HG02870 (cell line): Measurements from ENCODE around the gene IL26.
A peak's percentile ranks its signal among the peaks of the same experiment; 100 is the strongest.
"Not testable (repeated sequence)": the region's sequence is repeated elsewhere in the genome, so short reads cannot be mapped to it uniquely, and the experiment has no call there.

ENCODE experiments used
- ATAC-seq: cut with Tn5 transposase; IDR thresholded peaks from one replicate; pipeline ENCODE4 v1.9.1; 2021; ENCODE audit warnings: mild to moderate bottlenecking, moderate library complexity; ENCODE audit not compliant: unreplicated experiment

The IL26 gene

DNA sequence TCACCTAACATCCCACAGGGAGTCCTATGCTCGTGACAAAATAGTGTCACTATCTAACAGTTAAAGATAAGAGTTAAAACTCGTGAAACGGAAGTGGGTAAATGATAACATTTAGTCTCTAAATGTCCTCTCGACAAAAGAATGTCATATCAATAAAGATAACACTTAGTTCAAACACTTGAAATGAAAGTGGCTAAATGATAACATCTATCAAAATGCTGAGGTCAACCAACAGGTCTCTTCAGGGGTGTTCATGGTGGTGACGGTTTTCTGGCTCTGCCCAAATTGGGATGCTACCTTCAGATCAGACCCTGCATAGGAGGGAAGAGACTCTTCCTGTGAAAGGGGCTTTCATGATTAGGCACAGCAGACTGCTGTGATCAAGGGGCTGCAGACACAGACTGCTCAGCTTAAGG is 22.1 kb downstream of the IL26 start:
- no peak for ATAC-seq

DNA sequence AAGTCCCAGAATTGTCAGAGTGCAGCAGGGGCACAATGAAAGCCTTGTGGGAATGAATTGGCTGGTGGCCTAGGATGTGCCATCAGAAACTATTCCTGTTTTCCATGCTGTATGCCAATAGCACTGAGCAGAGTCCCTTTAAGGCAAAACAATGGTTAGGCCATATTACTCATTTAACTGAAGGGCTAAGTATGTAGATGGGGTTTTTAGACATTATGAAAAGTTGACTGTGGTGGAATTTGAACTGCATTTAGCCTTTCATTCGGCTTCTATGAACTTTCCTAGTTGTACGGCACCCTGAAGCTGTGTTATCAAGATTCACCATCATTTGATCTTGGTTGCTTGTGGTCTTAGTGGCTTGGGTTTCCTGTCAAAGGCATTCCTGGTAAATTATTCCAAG is 24.8 kb downstream of the IL26 start:
- ATAC-seq = no peak

DNA sequence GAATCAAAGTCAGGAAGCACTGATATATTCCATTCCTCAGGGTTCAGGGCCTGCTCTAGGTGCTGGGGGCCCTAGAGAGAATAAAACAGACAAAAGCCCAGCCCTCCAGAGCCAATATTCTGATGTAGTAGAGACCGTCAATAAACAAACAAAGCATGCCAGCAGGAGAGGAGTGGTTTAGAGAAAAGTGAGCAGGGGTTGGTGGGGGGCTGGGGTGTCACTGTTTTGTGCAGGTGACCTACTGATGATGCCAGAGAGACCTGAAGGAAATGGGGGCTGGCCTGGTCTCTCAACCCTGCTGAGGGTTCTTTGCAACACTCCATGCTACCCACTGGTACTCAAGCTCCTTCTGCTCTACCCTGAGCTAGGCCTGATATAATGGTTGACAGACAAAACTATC is 26.5 kb downstream of the IL26 start:
- ATAC-seq = no peak

DNA sequence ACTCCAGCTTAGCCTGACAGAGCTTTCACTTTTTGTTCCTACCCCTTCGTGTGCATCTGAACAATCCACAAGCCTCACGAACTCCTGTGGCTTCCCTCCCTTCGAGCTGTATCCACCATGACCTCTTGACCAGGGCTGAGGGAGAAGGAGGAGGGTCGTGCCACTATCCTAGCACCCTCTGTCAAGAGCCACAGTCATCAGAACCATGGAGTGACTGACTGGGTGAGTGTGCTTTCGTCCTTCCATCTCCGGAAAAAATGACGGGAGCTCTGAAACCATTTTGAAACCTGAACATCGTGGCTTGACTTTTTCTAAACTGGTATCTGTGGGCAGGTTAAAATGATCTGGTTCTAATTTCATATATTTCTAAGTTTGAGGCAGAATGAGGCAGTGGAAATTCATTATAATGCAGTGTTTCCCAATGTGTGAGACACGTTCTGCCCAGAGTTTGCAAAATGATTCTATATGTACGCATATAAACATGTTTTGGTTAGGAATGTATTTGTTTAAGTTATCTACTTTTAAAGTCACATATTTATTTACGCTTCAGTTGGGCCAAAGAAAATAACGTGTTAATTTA is 27.0 kb downstream of the IL26 start:
- ATAC-seq = no peak

DNA sequence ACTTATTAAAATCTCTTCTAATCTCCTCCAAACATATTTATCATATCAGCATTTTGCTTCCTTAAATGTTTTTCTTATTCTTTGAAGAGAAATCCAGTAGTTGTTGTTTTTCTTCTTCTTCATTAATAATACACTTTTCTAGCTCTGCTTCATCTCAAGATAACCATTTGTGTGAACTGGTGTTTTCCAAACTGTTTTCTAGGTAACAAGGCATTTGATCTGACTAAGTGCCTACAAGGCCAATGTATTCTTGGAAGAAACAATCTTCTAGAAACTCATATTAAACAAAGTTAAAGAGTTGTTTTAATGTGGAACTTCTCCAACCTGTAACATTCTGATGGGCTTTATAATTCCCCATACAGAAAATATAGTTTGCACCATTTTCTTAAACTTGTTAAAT is 35.3 kb downstream of the IL26 start:
- ATAC-seq = no peak

DNA sequence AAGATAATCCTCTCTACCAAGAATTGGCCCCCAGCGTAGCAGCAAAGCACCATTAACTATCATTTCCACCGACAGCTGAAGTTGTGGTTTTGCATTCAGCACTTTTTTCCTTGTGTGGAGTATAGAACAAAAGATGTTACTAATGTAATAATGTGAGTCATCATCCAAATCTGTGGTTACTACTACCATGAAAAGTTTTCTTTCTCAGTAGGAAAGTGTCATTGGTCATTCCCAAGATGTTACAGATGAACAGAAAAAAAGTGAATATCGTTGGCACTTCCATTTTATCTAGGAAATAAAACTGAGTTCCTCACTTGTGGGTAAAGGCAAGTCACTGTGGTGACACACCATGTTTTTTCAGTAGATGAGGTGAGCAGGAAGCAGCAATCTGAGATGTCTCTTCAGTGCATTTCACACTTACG is 35.8 kb downstream of the IL26 start:
- no peak for ATAC-seq

DNA sequence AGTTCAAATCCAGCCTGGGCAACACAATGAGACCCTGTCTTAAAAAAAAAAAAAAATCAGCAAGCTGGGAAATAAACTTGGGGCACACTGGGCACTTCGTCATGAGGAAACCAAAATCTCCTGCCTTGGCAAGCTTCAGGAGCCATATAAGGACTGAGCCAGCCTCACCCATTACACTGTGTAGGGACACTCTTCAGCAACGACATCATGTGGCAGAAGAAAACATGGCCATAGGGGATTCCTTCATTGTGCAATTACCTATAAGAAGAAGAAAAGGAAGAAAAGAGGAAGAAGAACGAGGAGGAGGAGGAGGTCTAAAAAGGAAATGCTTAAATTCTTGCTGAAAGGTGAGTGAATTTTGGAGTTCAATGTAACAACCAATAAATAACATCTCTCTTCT is 40.0 kb downstream of the IL26 start:
- ATAC-seq = no peak

DNA sequence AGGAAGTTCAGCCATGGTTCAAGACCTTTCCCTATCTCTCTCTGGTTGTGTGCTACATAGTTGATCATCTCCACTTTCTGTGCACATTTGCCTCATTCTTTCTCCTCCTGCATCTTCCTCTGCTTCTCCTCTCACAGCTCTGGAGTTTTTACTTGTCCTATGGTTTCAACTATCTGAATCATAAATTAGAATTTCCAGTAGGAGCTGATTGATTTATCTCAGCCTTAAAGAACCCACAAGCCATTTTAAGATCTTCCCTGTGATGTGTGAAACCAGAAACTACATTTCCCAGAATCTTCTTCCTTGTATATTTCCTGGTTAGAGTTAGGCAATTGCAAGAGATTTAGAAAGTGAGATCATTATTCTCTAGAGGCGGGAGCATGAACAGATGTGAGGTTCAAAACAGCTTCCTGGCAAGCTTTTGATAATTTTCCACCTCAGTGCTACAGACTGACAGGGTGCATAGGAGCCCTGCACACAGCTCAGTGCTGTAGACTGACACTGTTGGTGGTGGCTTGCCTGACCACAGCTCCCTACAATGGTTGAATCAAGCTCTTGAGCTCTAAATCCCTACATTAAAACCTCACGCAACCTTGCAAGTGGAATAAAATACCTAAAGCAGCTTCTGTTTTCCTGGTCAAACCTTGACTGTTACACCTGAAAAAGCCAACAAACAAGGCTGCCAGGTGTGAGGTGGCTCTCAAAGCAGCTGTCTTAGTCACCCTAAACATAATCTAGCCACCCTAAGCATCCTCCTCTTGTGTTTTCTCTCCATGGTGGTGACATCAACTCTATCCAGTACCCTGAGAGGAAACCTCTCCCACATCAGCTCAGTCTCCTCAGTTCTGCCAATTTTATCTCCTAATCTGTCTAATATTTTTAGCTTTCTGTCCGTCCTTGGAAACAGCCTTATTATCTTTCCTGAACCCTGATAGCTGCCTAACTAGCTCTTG is 44.5 kb downstream of the IL26 start:
- ATAC-seq = no peak

DNA sequence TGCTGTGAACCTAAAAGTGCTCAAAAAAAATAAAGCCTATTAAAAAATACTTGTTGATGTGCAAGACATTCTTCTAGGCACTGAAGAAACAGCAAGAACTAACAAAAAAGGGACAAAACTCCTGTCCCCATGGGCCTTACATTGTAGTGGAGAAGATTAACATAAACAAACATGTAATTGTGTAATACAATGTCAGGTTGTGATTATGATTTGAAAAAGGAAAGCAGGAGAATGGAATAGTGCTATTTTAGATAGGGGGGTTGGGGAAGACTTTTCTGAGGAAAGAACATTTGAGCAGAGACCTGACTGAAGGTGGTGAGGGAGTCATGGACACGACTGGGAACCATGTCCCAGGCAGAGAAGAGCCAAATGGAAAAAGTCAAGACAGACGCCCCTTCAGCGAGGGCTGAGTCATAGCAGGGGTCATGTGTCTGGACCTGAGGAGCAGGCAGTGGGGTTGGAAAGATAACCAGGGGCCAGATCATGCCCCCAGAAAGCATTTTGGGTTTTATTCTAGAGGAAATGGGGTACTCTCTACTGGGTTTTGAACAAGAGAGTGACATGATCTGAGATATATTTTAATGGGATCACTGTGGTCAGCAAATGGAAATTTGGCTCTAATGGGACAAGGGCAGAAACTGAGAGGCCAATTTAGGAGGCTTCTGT is 46.7 kb downstream of the IL26 start:
- no peak for ATAC-seq

DNA sequence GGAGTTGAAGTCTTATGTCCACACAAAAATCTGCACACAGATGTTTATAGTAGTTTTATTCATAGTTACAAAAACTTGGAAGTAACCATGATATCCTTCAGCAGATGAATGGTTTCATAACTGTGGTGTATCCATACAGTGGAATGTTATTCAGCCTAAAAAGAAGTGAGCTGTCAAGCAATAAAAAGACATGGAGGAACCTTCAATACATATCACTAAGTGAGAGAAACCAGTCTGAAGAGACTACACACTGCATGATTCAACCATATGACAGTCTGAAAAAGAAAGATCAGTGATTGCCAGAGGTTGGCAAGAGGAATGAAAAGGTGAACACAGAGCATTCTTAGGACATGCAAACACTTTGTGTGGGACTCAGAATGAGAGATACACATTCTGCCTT is 47.4 kb downstream of the IL26 start:
- no peak for ATAC-seq

DNA sequence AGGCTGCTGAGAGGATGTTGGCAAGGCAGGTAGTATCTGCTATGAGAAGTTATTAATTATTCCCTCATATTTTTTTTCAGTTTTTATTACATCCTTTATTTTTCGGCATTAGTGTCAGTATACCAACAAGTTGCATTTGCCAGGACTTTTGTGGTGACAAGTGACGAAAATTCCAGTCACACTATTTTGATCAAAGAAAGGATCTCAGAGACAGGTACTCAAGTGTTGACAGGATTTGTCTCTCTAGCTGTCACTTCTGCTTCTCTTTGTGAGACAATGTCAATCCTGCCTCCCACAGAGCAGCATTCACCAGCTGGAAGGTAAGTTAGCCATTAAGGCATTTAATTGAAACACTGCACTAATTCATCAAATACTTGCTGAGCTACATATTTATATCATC is 48.0 kb downstream of the IL26 start:
- ATAC-seq = no peak

DNA sequence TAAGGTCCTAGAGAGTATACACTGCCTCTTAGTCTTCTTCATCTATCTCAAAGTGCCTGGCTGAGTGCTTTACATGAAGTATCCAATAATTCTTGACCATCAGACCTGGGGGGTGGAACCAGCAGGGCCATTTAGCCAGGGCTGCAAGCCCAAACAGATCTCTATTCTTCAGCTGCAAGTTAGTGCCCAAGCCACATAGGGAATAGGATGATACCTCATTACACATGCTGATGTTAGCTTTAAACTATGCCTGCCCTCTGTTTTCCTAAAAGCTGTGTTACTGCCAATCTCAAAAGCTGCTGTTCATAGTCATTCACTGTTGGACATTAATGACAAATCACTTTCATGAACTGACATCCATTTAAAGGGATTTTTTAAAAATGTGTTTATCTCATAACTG is 49.4 kb downstream of the IL26 start:
- ATAC-seq = no peak

DNA sequence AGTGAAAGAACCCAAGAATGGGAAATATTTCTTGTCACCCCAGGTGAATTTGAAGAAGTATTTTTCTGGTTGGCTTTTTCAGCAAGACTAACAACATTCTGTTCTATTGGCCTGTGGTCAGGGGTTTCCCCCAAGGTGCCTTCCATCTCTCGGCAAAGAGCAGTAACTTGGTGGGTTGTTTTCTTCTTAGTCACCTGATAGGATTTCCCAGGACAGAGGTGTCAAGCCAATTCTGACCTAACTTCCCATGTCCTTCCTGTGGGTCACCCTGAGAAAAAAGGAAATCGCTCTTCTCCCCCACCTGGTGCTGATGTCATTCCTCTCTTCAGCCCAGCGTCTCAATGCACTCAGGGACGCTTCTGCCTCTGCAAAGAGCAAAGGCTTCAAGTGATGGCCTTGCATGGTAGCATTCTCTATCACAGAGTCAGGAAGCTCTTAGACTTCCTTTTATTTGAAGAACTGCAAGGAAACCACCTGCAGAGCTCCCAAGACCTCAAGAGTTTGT is 50.0 kb downstream of the IL26 start:
- ATAC-seq = peak; percentile 93

DNA sequence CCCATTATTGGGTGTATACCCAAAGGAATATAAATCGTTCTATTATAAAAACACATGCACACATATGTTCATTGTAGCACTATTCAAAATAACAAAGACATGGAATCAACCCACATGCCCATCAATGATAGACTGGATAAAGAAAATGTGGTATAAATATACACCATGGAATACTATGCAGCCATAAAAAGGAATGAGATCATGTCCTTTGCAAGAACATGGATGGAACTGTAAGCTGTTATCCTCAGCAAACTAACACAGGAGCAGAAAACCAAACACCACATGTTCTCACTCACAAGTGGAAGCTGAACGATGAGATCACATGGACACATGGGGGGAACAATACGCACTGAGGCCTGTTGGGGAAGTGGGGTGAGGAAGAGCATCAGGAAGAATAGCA is 50.8 kb downstream of the IL26 start:
- ATAC-seq = not testable (repeated sequence)

DNA sequence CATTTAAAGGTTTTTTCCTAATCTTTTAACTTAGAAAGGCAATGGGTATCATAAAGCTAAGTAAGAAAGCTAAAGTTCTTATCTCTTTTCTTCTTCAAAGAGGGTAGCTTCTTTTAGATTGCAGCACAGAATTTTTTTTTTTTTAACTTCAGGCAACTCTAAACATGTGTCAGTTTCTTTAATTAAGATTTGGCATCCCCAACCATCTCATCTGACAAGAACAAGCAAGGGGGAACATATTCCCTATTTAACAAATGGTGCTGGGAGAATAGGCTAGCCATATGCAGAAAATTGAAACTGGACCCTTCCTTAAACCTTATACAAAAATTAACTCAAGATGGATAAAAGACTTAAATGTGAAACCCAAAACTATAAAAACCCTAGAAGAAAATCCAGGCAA is 51.8 kb downstream of the IL26 start:
- ATAC-seq = no peak

DNA sequence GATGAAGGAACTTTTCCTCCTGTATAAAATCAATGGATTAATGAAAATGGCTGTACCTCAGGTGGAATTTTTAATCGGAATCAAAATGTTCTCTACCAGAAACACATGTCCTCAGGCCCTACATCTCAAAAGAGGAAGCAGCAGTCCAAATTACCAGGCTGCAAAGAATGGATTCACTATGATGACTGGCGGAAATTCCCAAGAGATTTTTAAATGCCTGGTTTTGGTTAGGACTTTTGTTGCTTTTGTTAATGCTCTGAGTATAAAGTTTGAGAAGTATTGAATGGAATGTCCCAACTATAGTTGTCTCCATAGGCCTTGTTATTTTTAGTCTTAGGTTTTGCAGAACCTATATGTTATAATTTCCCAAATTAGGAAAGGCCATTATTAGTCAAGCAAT is 54.9 kb downstream of the IL26 start:
- ATAC-seq = no peak

DNA sequence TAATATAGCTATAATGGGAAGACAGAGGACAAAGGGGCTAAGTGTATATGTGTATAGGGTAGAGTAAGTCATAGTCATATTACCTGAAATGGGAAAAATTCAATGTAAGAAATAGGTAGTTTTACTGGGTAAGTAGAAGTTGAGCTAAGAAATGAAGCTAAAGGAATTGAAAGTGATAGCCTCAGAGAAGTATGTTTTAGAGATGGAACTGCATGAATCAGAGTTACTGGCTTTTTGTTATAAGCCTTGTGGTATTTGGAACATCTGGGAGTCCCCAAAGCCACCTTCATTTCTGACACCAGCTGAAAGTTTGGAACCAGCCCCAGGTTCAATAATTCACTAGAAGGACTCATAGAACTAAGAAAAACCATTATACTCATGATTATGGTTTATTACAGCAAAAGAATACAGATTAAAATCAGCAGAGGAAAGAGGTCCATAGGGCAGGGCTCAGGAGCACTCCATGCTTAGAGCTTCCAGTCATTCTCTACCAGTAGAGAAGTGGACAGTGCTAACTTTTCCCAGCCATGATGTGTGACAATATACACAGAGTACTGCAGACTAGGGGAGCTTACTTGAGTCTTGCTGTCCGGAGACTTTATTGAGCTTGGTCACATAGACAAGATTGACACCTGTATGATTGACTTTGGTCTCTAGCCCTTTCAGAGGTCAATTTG is 56.3 kb downstream of the IL26 start:
- ATAC-seq = no peak

DNA sequence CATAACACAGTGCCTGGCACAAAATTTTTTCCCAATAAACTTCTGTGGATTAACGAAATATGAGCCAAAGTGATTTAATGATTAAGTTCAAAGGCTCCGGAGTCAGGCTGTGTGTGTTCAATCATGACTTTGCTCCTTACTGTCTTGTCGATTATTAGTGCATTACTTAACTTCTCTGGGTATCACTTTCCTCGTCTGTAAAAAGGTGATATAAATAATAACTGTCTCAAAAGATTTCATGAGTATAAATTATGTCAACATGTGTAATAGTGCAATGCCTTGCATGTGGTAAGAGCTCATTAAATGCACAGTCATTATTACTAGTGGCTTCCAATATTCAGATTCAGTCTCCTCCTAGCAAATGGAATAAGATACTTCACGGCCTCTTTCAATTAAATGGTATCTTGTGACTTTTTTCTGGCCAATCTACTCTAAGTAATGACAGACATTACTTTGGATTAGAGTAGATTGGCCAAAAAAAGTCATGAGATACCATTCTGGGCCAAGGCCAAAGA is 59.2 kb downstream of the IL26 start:
- ATAC-seq = no peak

DNA sequence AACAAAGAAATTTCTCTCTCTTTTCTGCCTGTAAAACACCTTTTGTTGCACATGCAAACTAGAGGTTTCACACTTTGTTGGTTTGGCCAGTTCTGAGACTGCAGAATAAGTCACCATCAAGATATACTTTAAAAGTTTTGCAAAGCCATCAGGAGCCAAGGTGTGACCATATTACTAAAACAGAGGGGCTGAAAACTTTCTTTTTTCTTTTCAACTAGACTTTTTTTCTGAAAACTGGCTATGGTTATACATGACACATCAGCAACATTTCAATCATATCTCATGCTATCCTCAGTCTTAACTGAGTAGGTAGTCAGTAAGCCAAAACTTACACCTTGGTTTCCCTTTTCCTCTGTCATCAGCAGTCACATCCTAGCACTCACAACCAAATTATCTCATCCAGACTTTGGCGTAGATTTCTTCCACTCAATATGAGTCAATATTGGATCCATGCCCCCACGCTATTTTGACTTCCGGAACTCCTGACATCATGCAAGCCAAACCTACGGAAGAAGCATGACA is 62.0 kb downstream of the IL26 start:
- ATAC-seq = peak; percentile 53

DNA sequence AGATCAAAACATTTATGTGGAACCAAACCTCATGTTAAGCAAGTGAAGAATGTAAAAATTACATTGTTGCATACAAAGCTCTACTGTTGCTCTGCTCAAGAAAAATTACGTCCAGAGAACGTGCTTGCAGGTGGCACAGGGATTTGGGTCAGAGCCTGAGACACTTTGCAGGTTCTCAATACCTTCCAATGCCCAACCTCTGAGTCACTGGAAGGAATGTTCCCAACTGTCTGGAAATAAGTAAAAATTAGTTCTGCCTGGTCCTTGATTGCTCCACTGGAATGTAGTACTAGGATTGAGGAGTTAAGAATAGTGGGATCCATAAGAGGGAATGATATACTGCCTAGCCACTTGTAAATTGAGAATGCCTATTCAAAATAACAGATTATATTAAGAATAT is 63.2 kb downstream of the IL26 start:
- ATAC-seq = no peak
